ENCODE data around the gene NSUN7. TPM values are rescaled to one million over a fixed set of nuclear protein-coding genes. Genes with fewer than 3 reads are reported as not detected.
"Not testable (repeated sequence)": the region's sequence is repeated elsewhere in the genome, so short reads cannot be mapped to it uniquely, and the experiment has no call there.

Gene NSUN7
- total RNA-seq, 1 experiment from 2014 or later: 6.7 TPM

- POLR2A ChIA-PET (ENCODE audit: unreplicated experiment): no interaction called here
- no peaks in the 10 kb centered on the region for H3K9me2 ChIP-seq (replicated peaks; ENCODE audit: low read length)
- no peaks in the 10 kb centered on the region for H3K27me3 ChIP-seq (ENCODE audit: low read length)
- H3K4me2 ChIP-seq (ENCODE audit: low read length): no peak overlapping the region
- H3F3A ChIP-seq (ENCODE audit: low read length, unreplicated experiment): no peaks in the 10 kb centered on the region
- H3K9ac ChIP-seq (ENCODE audit: low read length): no peak overlapping the region
- intact Hi-C loops (cut with micrococcal nuclease): no loop called here
- H3K9me3 ChIP-seq (ENCODE audit: low read length): no peaks in the 10 kb centered on the region
- H3K36me3 ChIP-seq (ENCODE audit: low read depth, low read length): no peaks in the 10 kb centered on the region
- no TSS peak for BruUV-seq (replicated peaks)
- no peak overlapping the region for H3K27ac ChIP-seq (ENCODE audit: low read length)
- TF ChIP-seq, protein P1, sequence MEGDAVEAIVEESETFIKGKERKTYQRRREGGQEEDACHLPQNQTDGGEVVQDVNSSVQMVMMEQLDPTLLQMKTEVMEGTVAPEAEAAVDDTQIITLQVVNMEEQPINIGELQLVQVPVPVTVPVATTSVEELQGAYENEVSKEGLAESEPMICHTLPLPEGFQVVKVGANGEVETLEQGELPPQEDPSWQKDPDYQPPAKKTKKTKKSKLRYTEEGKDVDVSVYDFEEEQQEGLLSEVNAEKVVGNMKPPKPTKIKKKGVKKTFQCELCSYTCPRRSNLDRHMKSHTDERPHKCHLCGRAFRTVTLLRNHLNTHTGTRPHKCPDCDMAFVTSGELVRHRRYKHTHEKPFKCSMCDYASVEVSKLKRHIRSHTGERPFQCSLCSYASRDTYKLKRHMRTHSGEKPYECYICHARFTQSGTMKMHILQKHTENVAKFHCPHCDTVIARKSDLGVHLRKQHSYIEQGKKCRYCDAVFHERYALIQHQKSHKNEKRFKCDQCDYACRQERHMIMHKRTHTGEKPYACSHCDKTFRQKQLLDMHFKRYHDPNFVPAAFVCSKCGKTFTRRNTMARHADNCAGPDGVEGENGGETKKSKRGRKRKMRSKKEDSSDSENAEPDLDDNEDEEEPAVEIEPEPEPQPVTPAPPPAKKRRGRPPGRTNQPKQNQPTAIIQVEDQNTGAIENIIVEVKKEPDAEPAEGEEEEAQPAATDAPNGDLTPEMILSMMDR (conservative IDR thresholded peaks at IDR 0.05; ENCODE audit: low read depth, low read length): no peak
- no peak for TF ChIP-seq EZH2 (IDR thresholded peaks at IDR 0.05; ENCODE audit: low read length, unreplicated experiment)
- TF ChIP-seq EZH2phosphoT487 (IDR thresholded peaks at IDR 0.05; ENCODE audit: borderline replicate concordance, low read length): no peak
- CTCF ChIA-PET: no interaction called here
- no peaks in the 10 kb centered on the region for H3K4me1 ChIP-seq (ENCODE audit: insufficient read depth, low read length)
- H3K79me2 ChIP-seq (ENCODE audit: low read length): no peaks in the 10 kb centered on the region
- no peak for ATAC-seq
- no peaks in the 10 kb centered on the region for H4K20me1 ChIP-seq (ENCODE audit: low read length)
- H3K4me3 ChIP-seq (ENCODE audit: low read length): no peak overlapping the region
- H2AFZ ChIP-seq (ENCODE audit: low read length): no peak overlapping the region
- DNase-seq: no peak
Measured at GRCh38 chr4:40812386-40812785, 62.6 kb downstream of the NSUN7 start.

DNA sequence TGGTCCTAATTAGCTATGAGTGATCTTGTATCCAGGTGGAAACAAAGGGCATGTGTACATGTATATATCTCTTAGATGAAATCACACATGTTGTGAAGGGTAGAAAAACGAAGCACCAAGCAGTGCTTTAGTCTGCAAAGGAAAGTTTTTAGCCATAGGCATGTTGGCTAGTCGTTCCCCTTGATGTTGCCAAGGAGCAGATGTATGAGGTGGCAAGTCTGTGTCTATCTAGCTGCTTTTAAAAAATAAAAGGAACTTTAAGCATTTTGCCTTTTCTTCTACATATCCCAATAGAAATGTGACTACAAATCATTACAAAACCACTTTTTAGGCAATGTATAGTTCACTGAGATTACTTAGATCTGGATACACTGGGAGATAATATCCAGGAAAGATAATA is 63.1 kb downstream of the NSUN7 start:
- H3K36me3 ChIP-seq (ENCODE audit: low read depth, low read length): no peaks in the 10 kb centered on the region

DNA sequence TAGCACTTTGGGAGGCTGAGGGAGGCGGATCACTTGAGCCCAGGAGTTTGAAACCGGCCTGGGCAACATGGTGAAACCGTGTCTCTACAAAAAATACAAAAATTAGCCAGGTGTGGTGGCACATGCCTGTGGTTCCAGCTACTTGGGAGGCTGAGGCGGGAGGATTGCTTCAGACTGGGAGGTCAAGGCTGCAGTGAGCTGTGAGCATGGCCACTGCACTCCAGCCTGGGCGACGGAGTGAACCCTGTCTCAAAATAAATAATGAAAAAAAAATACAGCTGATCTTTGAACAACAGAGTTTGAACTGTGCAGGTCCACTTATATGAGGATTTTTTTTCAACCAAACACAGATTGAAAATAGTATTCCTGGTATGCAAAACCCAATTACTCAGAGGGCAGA is 67.4 kb downstream of the NSUN7 start:
- POLR2A ChIA-PET (ENCODE audit: unreplicated experiment); ATAC-seq; CTCF ChIA-PET: not testable (repeated sequence)

More for the DNA sequence above, 63.1 kb downstream of the NSUN7 start:
- no peaks in the 10 kb centered on the region for H3K9me3 ChIP-seq (ENCODE audit: low read length)
- no peak overlapping the region for H2AFZ ChIP-seq (ENCODE audit: low read length)
- no peak overlapping the region for H3K4me2 ChIP-seq (ENCODE audit: low read length)
- no TSS peak for BruUV-seq (replicated peaks)
- no peaks in the 10 kb centered on the region for H4K20me1 ChIP-seq (ENCODE audit: low read length)
- CTCF ChIA-PET: no interaction called here
- no peaks in the 10 kb centered on the region for H3K27me3 ChIP-seq (ENCODE audit: low read length)
- no peak for DNase-seq
- H3K9me2 ChIP-seq (replicated peaks; ENCODE audit: low read length): no peaks in the 10 kb centered on the region
- H3K27ac ChIP-seq (ENCODE audit: low read length): no peak overlapping the region
- H3K79me2 ChIP-seq (ENCODE audit: low read length): no peaks in the 10 kb centered on the region
- no peak overlapping the region for H3K9ac ChIP-seq (ENCODE audit: low read length)
- no peaks in the 10 kb centered on the region for H3K4me1 ChIP-seq (ENCODE audit: insufficient read depth, low read length)
- POLR2A ChIA-PET (ENCODE audit: unreplicated experiment): no interaction called here
- TF ChIP-seq, protein P1 (conservative IDR thresholded peaks at IDR 0.05; ENCODE audit: low read depth, low read length): no peak
- TF ChIP-seq EZH2phosphoT487 (IDR thresholded peaks at IDR 0.05; ENCODE audit: borderline replicate concordance, low read length): no peak
- TF ChIP-seq EZH2 (IDR thresholded peaks at IDR 0.05; ENCODE audit: low read length, unreplicated experiment): no peak
- no peaks in the 10 kb centered on the region for H3F3A ChIP-seq (ENCODE audit: low read length, unreplicated experiment)
- intact Hi-C loops (cut with micrococcal nuclease): no loop called here
- ATAC-seq: no peak
- H3K4me3 ChIP-seq (ENCODE audit: low read length): no peak overlapping the region

More for the DNA sequence above, 67.4 kb downstream of the NSUN7 start:
- H3K4me3 ChIP-seq (ENCODE audit: low read length); H3K9me3 ChIP-seq (ENCODE audit: low read length); H3K4me1 ChIP-seq (ENCODE audit: insufficient read depth, low read length); H4K20me1 ChIP-seq (ENCODE audit: low read length); H3K4me2 ChIP-seq (ENCODE audit: low read length); H3K36me3 ChIP-seq (ENCODE audit: low read depth, low read length); BruUV-seq (replicated peaks); H3F3A ChIP-seq (ENCODE audit: low read length, unreplicated experiment); H3K27ac ChIP-seq (ENCODE audit: low read length); intact Hi-C loops (cut with micrococcal nuclease); H3K9me2 ChIP-seq (replicated peaks; ENCODE audit: low read length); H2AFZ ChIP-seq (ENCODE audit: low read length); H3K9ac ChIP-seq (ENCODE audit: low read length); H3K79me2 ChIP-seq (ENCODE audit: low read length); H3K27me3 ChIP-seq (ENCODE audit: low read length); DNase-seq: not testable (repeated sequence)

Data from PC-3 (cell line).